PFSK-1 (cell line): ENCODE measurements around the gene H6PD.

ENCODE experiments used
- FOXP2 ChIP-seq: optimal IDR thresholded peaks from 2 replicates; pipeline ENCODE3; 2011; ENCODE audit warnings: borderline replicate concordance, control low read depth, inconsistent platforms; ENCODE audit not compliant: insufficient read depth; ENCODE audit errors: extremely low read length, extremely low read depth
- POLR2AphosphoS5 ChIP-seq: IDR thresholded peaks from 2 replicates; pipeline ENCODE4 v1.6.1; 2012; ENCODE audit warnings: low read depth, mild to moderate bottlenecking, control low read depth, low read length, moderate library complexity
- REST ChIP-seq, 2 experiments: IDR thresholded peaks; 2 replicates each; pipeline versions ENCODE4 v1.6.1 to v1.8.0; 2011 to 2012; ENCODE audit warnings: low read depth in 2 of 2, low read length in 2 of 2, control low read depth in 1 of 2, inconsistent platforms in 1 of 2, mild to moderate bottlenecking in 1 of 2, moderate library complexity in 1 of 2; ENCODE audit not compliant: insufficient read depth in 1 of 2
- SIN3A ChIP-seq: IDR thresholded peaks from 2 replicates; pipeline ENCODE4 v1.6.1; 2012; ENCODE audit warnings: mild to moderate bottlenecking, low read length, moderate library complexity, borderline replicate concordance; ENCODE audit not compliant: insufficient read depth
- TAF1 ChIP-seq: IDR thresholded peaks from 2 replicates; pipeline ENCODE4 v1.6.1; 2012; ENCODE audit warnings: low read length, control low read depth, borderline replicate concordance; ENCODE audit not compliant: insufficient read depth

GRCh38 chr1:9270290-9270883, 35.8 kb downstream of the H6PD start:
- TF ChIP-seq SIN3A (no peak), REST (IDR thresholded peaks at IDR 0.05; ENCODE audit: insufficient read depth in 1 of 2, low read depth in 2 of 2, low read length in 2 of 2) (no peak), POLR2AphosphoS5 (no peak), TAF1 (no peak), FOXP2 (no peak)
